WTC11 (cell line): ENCODE results near the gene PSMA3. TPM values are rescaled to one million over a fixed set of nuclear protein-coding genes. Genes with fewer than 3 reads are reported as not detected.

Experiments used
- ATAC-seq: fragments of 200-7000 bp; cut with Tn5 transposase; 2 replicates; pipeline ENCODE4 v1.10.0; 2021; ENCODE audit warnings: mild to moderate bottlenecking, moderate library complexity
- CTCF ChIA-PET: fragments of 300-600 bp; sonication (Branson Sonifier 250); formaldehyde crosslinking; loops from one replicate; lab custom pipeline; 2021; ENCODE audit warnings: antibody characterized with exemption; lab: Charles Lee
- POLR2A ChIA-PET: fragments of 350-600 bp; sonication (Branson Sonifier 250); formaldehyde crosslinking; loops from one replicate; lab custom pipeline; 2021; ENCODE audit warnings: antibody characterized with exemption; lab: Charles Lee
- DNase-seq: peaks from one replicate; pipeline ENCODE4 v3.0.0; 2021; ENCODE audit warnings: low spot score
- H3K27ac Mint-ChIP-seq: 2 replicates; pipeline ENCODE4 v1.8.0; 2021; ENCODE audit warnings: mixed read lengths
- H3K27me3 Mint-ChIP-seq: 2 replicates; pipeline ENCODE4 v1.8.0; 2021; ENCODE audit warnings: low read depth, mild to moderate bottlenecking, moderate library complexity, mixed read lengths
- H3K36me3 Mint-ChIP-seq: 2 replicates; pipeline ENCODE4 v1.8.0; 2021; ENCODE audit warnings: mixed read lengths
- H3K4me1 Mint-ChIP-seq: 2 replicates; pipeline ENCODE4 v1.8.0; 2022; ENCODE audit warnings: mixed read lengths
- H3K4me3 Mint-ChIP-seq: 2 replicates; pipeline ENCODE4 v1.8.0; 2021; ENCODE audit warnings: mild to moderate bottlenecking, moderate library complexity, mixed read lengths
- H3K9me3 Mint-ChIP-seq: 2 replicates; pipeline ENCODE4 v1.8.0; 2021; ENCODE audit warnings: mixed read lengths
- AFF4 ChIP-seq: sonication (generic); formaldehyde crosslinking; IDR thresholded peaks from 2 replicates; pipeline ENCODE4 v1.8.1; 2023; ENCODE audit warnings: mild to moderate bottlenecking, missing genetic modification reagents, borderline replicate concordance
- ATF3 ChIP-seq: sonication (generic); formaldehyde crosslinking; conservative IDR thresholded peaks from 2 replicates; pipeline ENCODE4 v1.8.1; 2022; ENCODE audit warnings: mild to moderate bottlenecking, missing genetic modification reagents
- CREB1 ChIP-seq: sonication (generic); formaldehyde crosslinking; IDR thresholded peaks from 2 replicates; pipeline ENCODE4 v1.8.0; 2023; ENCODE audit warnings: mild to moderate bottlenecking, missing genetic modification reagents
- ETV6 ChIP-seq: sonication (generic); formaldehyde crosslinking; IDR thresholded peaks from 2 replicates; pipeline ENCODE4 v1.8.1; 2022; ENCODE audit warnings: mild to moderate bottlenecking, missing genetic modification reagents
- FOXK1 ChIP-seq: sonication (generic); formaldehyde crosslinking; IDR thresholded peaks from 2 replicates; pipeline ENCODE4 v1.8.0; 2022; ENCODE audit warnings: mild to moderate bottlenecking, moderate library complexity, missing genetic modification reagents
- FOXP1 ChIP-seq: sonication (generic); formaldehyde crosslinking; IDR thresholded peaks from 2 replicates; pipeline ENCODE4 v1.8.0; 2022; ENCODE audit warnings: missing genetic modification reagents, mild to moderate bottlenecking, moderate library complexity, borderline replicate concordance
- FOXP4 ChIP-seq: sonication (generic); formaldehyde crosslinking; IDR thresholded peaks from 2 replicates; pipeline ENCODE4 v1.8.0; 2022; ENCODE audit warnings: mild to moderate bottlenecking, missing genetic modification reagents
- MXD4 ChIP-seq: fragments of 250-450 bp; sonication (Bioruptor Pico); IDR thresholded peaks from 2 replicates; pipeline ENCODE4 v1.8.0; 2021; ENCODE audit warnings: mild to moderate bottlenecking, moderate library complexity, borderline replicate concordance
- NR3C1 ChIP-seq: sonication (generic); formaldehyde crosslinking; conservative IDR thresholded peaks from 2 replicates; pipeline ENCODE4 v1.8.1; 2023; ENCODE audit warnings: low read depth, mild to moderate bottlenecking, missing genetic modification reagents
- RELA ChIP-seq: sonication (generic); formaldehyde crosslinking; IDR thresholded peaks from 2 replicates; pipeline ENCODE4 v1.8.1; 2022; ENCODE audit warnings: missing genetic modification reagents, mild to moderate bottlenecking, borderline replicate concordance
- RORB ChIP-seq: fragments of 250-450 bp; sonication (Bioruptor Pico); IDR thresholded peaks from 2 replicates; pipeline ENCODE4 v1.9.0; 2021; ENCODE audit warnings: mild to moderate bottlenecking
- SP1 ChIP-seq: sonication (generic); formaldehyde crosslinking; conservative IDR thresholded peaks from 2 replicates; pipeline ENCODE4 v1.8.1; 2022; ENCODE audit warnings: missing genetic modification reagents
- TCF7 ChIP-seq: sonication (generic); formaldehyde crosslinking; IDR thresholded peaks from 2 replicates; pipeline ENCODE4 v1.8.0; 2022; ENCODE audit warnings: mild to moderate bottlenecking, low read depth, missing genetic modification reagents, moderate library complexity
- TEAD1 ChIP-seq: sonication (generic); formaldehyde crosslinking; IDR thresholded peaks from 2 replicates; pipeline ENCODE4 v1.8.0; 2022; ENCODE audit warnings: mild to moderate bottlenecking, missing genetic modification reagents
- ZNF232 ChIP-seq: sonication (generic); formaldehyde crosslinking; IDR thresholded peaks from 2 replicates; pipeline ENCODE4 v1.8.0; 2022; ENCODE audit warnings: mild to moderate bottlenecking, missing genetic modification reagents
- ZNF317 ChIP-seq: sonication (generic); formaldehyde crosslinking; IDR thresholded peaks from 2 replicates; pipeline ENCODE4 v1.8.1; 2023; ENCODE audit warnings: low read depth, mild to moderate bottlenecking, moderate library complexity, missing genetic modification reagents, borderline replicate concordance
- total RNA-seq: library from RNA; stranded (reverse); gene quantifications from 3 replicates; pipeline ENCODE4 v1.2.3, GENCODE V29; 2021
- TF ChIP-seq, protein P1 (sequence below): fragments of 250-450 bp; sonication (Bioruptor Pico); IDR thresholded peaks from 2 replicates; pipeline ENCODE4 v1.9.0; 2021; ENCODE audit warnings: moderate library complexity, mild to moderate bottlenecking, inconsistent platforms, borderline replicate concordance
- TF ChIP-seq, protein P2 (sequence below): sonication (generic); formaldehyde crosslinking; IDR thresholded peaks from 2 replicates; pipeline ENCODE4 v1.8.1; 2022; ENCODE audit warnings: missing genetic modification reagents, borderline replicate concordance
- TF ChIP-seq, protein P3 (sequence below): sonication (generic); formaldehyde crosslinking; IDR thresholded peaks from 2 replicates; pipeline ENCODE4 v1.8.0; 2023; ENCODE audit warnings: mild to moderate bottlenecking, missing genetic modification reagents

PSMA3 gene
- total RNA-seq, 1 experiment from 2014 or later, result 286 TPM

DNA sequence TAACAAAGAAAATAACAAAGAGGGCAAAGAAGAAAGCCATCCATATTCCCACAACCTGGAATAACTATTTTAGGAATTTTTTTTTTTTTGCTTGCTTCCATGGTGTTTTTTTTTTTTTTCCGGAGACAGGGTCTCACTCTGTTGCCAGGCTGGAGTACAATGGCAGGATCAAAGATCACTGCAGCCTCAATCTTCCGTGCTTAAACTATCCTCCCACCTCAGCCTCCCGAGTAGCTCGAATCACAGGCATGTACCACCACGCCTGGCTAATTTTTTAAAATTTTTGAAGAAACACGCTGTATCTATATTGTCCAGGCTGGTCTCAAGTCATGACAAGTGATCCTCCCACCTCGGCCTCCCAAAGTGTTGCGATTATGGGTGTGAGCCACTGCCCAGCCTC lies 33.5 kb downstream of the PSMA3 start:
- TF ChIP-seq, protein P1, sequence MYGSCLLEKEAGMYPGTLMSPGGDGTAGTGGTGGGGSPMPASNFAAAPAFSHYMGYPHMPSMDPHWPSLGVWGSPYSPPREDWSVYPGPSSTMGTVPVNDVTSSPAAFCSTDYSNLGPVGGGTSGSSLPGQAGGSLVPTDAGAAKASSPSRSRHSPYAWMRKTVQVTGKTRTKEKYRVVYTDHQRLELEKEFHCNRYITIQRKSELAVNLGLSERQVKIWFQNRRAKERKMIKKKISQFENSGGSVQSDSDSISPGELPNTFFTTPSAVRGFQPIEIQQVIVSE, result no peak
- TF ChIP-seq, protein P2, sequence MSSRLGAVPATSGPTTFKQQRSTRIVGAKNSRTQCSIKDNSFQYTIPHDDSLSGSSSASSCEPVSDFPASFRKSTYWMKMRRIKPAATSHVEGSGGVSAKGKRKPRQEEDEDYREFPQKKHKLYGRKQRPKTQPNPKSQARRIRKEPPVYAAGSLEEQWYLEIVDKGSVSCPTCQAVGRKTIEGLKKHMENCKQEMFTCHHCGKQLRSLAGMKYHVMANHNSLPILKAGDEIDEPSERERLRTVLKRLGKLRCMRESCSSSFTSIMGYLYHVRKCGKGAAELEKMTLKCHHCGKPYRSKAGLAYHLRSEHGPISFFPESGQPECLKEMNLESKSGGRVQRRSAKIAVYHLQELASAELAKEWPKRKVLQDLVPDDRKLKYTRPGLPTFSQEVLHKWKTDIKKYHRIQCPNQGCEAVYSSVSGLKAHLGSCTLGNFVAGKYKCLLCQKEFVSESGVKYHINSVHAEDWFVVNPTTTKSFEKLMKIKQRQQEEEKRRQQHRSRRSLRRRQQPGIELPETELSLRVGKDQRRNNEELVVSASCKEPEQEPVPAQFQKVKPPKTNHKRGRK, result no peak
- no peak for TF ChIP-seq FOXK1 (CRISPR knock-in tag)
- no peak for TF ChIP-seq ATF3 (CRISPR knock-in tag)
- no peak for TF ChIP-seq AFF4 (CRISPR knock-in tag)
- TF ChIP-seq CREB1, result no peak
- TF ChIP-seq NR3C1 (CRISPR knock-in tag), result no peak
- no peak for TF ChIP-seq RELA
- TF ChIP-seq TCF7, result no peak
- no peak for TF ChIP-seq ETV6
- TF ChIP-seq, protein P3, sequence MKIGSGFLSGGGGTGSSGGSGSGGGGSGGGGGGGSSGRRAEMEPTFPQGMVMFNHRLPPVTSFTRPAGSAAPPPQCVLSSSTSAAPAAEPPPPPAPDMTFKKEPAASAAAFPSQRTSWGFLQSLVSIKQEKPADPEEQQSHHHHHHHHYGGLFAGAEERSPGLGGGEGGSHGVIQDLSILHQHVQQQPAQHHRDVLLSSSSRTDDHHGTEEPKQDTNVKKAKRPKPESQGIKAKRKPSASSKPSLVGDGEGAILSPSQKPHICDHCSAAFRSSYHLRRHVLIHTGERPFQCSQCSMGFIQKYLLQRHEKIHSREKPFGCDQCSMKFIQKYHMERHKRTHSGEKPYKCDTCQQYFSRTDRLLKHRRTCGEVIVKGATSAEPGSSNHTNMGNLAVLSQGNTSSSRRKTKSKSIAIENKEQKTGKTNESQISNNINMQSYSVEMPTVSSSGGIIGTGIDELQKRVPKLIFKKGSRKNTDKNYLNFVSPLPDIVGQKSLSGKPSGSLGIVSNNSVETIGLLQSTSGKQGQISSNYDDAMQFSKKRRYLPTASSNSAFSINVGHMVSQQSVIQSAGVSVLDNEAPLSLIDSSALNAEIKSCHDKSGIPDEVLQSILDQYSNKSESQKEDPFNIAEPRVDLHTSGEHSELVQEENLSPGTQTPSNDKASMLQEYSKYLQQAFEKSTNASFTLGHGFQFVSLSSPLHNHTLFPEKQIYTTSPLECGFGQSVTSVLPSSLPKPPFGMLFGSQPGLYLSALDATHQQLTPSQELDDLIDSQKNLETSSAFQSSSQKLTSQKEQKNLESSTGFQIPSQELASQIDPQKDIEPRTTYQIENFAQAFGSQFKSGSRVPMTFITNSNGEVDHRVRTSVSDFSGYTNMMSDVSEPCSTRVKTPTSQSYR (CRISPR knock-in tag), result no peak
- no peak for TF ChIP-seq ZNF232 (CRISPR knock-in tag)
- no peak for TF ChIP-seq SP1 (CRISPR knock-in tag)
- TF ChIP-seq ZNF317 (CRISPR knock-in tag), result no peak
- no peak for TF ChIP-seq FOXP1 (CRISPR knock-in tag)
- TF ChIP-seq MXD4 (CRISPR knock-in tag), result no peak
- no peak for TF ChIP-seq FOXP4 (CRISPR knock-in tag)
- no peak for TF ChIP-seq RORB
- TF ChIP-seq TEAD1 (CRISPR knock-in tag), result no peak
- H3K4me3 Mint-ChIP-seq, result no peak overlapping the region
- ATAC-seq (no peak), DNase-seq (no peak)
- no peaks in the 10 kb centered on the region for H3K27me3 Mint-ChIP-seq
- CTCF ChIA-PET, result interaction anchor here (0.7 kb wide), 1 partner anchor 40 kb away, joined by 3 read pairs; no protein-coding TSS in a partner anchor
- H3K9me3 Mint-ChIP-seq, result no peaks in the 10 kb centered on the region
- H3K27ac Mint-ChIP-seq, result no peak overlapping the region
- peaks cover 30% of the 10 kb centered on the region for H3K36me3 Mint-ChIP-seq
- H3K4me1 Mint-ChIP-seq, result no peaks in the 10 kb centered on the region
- POLR2A ChIA-PET, result interaction anchor here (0.7 kb wide), 2 partner anchors 22 to 43 kb away, joined by 3 to 4 read pairs; no protein-coding TSS in a partner anchor
